SK-N-SH treated with all-trans-retinoic acid at 6 μM for 48 hours (cell line): ENCODE data around the gene FAF2.
"Not testable (repeated sequence)": the region's sequence is repeated elsewhere in the genome, so short reads cannot be mapped to it uniquely, and the experiment has no call there.

Experiments
- ATAC-seq: fragments of 200-7000 bp; cut with Tn5 transposase; 3 replicates; pipeline ENCODE4 v1.9.1; 2020; ENCODE audit warnings: mild to moderate bottlenecking, moderate library complexity
- ARNTL ChIP-seq: fragments of 450-650 bp; formaldehyde crosslinking; IDR thresholded peaks from 2 replicates; pipeline ENCODE4 v1.5.0; 2020; ENCODE audit warnings: low read depth, mild to moderate bottlenecking, moderate library complexity, borderline replicate concordance
- BACH2 ChIP-seq: fragments of 250-450 bp; sonication (Bioruptor Pico); IDR thresholded peaks from 2 replicates; pipeline ENCODE4 v1.9.0; 2021; ENCODE audit warnings: mild to moderate bottlenecking, borderline replicate concordance
- CSDC2 ChIP-seq: fragments of 250-450 bp; sonication (Bioruptor Pico); IDR thresholded peaks from 2 replicates; pipeline ENCODE4 v1.5.0; 2020; ENCODE audit warnings: mild to moderate bottlenecking, moderate library complexity
- GLIS3 ChIP-seq: fragments of 250-450 bp; sonication (Bioruptor Pico); IDR thresholded peaks from 2 replicates; pipeline ENCODE4 v1.5.0; 2020; ENCODE audit warnings: mild to moderate bottlenecking, moderate library complexity
- ISL1 ChIP-seq: fragments of 250-450 bp; sonication (Bioruptor Pico); IDR thresholded peaks from 2 replicates; pipeline ENCODE4 v2.1.2; 2022; ENCODE audit warnings: mild to moderate bottlenecking, moderate library complexity
- RARB ChIP-seq: fragments of 250-450 bp; sonication (Bioruptor Pico); IDR thresholded peaks from 2 replicates; pipeline ENCODE4 v1.8.0; 2021; ENCODE audit warnings: mild to moderate bottlenecking, moderate library complexity
- TOX ChIP-seq: fragments of 250-450 bp; sonication (Bioruptor Pico); IDR thresholded peaks from 2 replicates; pipeline ENCODE4 v1.8.0; 2021; ENCODE audit warnings: mild to moderate bottlenecking, moderate library complexity, borderline replicate concordance
- ZC3H10 ChIP-seq: fragments of 250-450 bp; sonication (Bioruptor Pico); IDR thresholded peaks from 2 replicates; pipeline ENCODE4 v1.5.1; 2021; ENCODE audit warnings: mild to moderate bottlenecking, moderate library complexity
- ZFP30 ChIP-seq: fragments of 450-650 bp; formaldehyde crosslinking; IDR thresholded peaks from 2 replicates; pipeline ENCODE4 v1.5.0; 2022; ENCODE audit warnings: mild to moderate bottlenecking, moderate library complexity
- ZNF565 ChIP-seq: fragments of 450-650 bp; formaldehyde crosslinking; conservative IDR thresholded peaks from 2 replicates; pipeline ENCODE4 v1.5.0; 2020; ENCODE audit warnings: low read depth, mild to moderate bottlenecking, moderate library complexity
- ZNF70 ChIP-seq: fragments of 450-650 bp; formaldehyde crosslinking; IDR thresholded peaks from 2 replicates; pipeline ENCODE4 v1.5.0; 2020; ENCODE audit warnings: mild to moderate bottlenecking, moderate library complexity
- ZNF8 ChIP-seq: fragments of 450-650 bp; formaldehyde crosslinking; IDR thresholded peaks from 2 replicates; pipeline ENCODE4 v1.5.0; 2020; ENCODE audit warnings: mild to moderate bottlenecking, moderate library complexity
- TF ChIP-seq, protein P1 (sequence below): fragments of 250-450 bp; sonication (Bioruptor Pico); IDR thresholded peaks from 2 replicates; pipeline ENCODE4 v1.8.0; 2021; ENCODE audit warnings: low read depth, mild to moderate bottlenecking, moderate library complexity, borderline replicate concordance
- TF ChIP-seq, protein P2 (sequence below): fragments of 250-450 bp; sonication (Bioruptor Pico); IDR thresholded peaks from 2 replicates; pipeline ENCODE4 v1.5.1; 2021; ENCODE audit warnings: mild to moderate bottlenecking, moderate library complexity
- TF ChIP-seq, protein P3 (sequence below): fragments of 250-450 bp; sonication (Bioruptor Pico); IDR thresholded peaks from 2 replicates; pipeline ENCODE4 v1.5.0; 2020; ENCODE audit warnings: mild to moderate bottlenecking, moderate library complexity
- TF ChIP-seq, protein P4 (sequence below): fragments of 250-450 bp; sonication (Bioruptor Pico); IDR thresholded peaks from 2 replicates; pipeline ENCODE4 v1.5.1; 2020; ENCODE audit warnings: low read depth, mild to moderate bottlenecking, moderate library complexity

FAF2 gene

DNA sequence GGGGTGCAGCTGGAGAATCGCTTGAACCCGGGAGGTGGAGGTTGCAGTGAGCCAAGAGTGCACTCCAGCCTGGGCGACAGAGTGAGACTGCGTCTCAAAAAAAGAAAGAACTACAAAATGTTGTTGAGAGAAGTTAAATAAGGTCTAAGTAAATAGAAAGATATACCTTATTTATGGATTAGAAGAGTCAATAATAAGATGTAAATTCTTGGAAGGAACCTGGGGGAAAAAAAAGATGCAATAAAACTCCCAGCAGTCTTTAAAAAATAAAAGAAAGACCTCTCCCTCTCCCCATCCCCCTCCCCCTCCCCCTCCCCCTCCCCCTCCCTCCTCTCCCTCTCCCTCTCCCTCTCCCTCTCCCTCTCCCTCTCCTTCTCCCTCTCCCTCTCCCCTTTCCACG lies 15.5 kb upstream of the FAF2 start:
- TF ChIP-seq ARNTL (CRISPR knock-in tag) = no peak
- no peak for ATAC-seq

DNA sequence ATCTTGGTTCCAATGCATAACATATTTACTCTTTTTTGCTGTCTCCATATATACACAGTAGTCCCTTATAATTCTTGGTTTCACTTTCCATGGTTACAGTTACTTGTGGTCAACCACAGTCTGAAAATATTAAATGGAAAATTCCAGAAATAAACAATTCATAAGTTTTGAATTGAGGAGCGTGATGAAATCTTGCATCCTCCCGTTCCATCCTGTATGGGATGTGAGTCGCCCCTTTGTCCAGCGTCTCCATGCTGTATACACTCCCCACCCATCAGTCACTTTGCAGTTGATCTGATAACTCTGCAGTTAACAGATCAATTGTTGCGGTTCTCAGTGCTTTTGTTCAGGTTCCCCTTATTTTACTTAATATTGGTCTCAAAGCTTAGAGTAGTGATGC lies 11.5 kb upstream of the FAF2 start:
- TF ChIP-seq TOX (CRISPR knock-in tag) = no peak
- no peak for TF ChIP-seq GLIS3 (CRISPR knock-in tag)
- no peak for TF ChIP-seq CSDC2 (CRISPR knock-in tag)
- no peak for TF ChIP-seq RARB (CRISPR knock-in tag)
- TF ChIP-seq ZNF70 (CRISPR knock-in tag) = no peak
- TF ChIP-seq ZNF8 = no peak
- no peak for TF ChIP-seq ZFP30 (CRISPR knock-in tag)
- TF ChIP-seq, protein P1, sequence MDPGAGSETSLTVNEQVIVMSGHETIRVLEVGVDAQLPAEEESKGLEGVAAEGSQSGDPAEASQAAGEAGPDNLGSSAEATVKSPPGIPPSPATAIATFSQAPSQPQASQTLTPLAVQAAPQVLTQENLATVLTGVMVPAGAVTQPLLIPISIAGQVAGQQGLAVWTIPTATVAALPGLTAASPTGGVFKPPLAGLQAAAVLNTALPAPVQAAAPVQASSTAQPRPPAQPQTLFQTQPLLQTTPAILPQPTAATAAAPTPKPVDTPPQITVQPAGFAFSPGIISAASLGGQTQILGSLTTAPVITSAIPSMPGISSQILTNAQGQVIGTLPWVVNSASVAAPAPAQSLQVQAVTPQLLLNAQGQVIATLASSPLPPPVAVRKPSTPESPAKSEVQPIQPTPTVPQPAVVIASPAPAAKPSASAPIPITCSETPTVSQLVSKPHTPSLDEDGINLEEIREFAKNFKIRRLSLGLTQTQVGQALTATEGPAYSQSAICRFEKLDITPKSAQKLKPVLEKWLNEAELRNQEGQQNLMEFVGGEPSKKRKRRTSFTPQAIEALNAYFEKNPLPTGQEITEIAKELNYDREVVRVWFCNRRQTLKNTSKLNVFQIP (CRISPR knock-in tag) = no peak
- no peak for TF ChIP-seq ZC3H10 (CRISPR knock-in tag)
- TF ChIP-seq, protein P2, sequence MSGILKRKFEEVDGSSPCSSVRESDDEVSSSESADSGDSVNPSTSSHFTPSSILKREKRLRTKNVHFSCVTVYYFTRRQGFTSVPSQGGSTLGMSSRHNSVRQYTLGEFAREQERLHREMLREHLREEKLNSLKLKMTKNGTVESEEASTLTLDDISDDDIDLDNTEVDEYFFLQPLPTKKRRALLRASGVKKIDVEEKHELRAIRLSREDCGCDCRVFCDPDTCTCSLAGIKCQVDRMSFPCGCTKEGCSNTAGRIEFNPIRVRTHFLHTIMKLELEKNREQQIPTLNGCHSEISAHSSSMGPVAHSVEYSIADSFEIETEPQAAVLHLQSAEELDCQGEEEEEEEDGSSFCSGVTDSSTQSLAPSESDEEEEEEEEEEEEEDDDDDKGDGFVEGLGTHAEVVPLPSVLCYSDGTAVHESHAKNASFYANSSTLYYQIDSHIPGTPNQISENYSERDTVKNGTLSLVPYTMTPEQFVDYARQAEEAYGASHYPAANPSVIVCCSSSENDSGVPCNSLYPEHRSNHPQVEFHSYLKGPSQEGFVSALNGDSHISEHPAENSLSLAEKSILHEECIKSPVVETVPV (CRISPR knock-in tag) = no peak
- TF ChIP-seq, all 23 proteins: peak for 0
- ATAC-seq = peak; percentile 73

DNA sequence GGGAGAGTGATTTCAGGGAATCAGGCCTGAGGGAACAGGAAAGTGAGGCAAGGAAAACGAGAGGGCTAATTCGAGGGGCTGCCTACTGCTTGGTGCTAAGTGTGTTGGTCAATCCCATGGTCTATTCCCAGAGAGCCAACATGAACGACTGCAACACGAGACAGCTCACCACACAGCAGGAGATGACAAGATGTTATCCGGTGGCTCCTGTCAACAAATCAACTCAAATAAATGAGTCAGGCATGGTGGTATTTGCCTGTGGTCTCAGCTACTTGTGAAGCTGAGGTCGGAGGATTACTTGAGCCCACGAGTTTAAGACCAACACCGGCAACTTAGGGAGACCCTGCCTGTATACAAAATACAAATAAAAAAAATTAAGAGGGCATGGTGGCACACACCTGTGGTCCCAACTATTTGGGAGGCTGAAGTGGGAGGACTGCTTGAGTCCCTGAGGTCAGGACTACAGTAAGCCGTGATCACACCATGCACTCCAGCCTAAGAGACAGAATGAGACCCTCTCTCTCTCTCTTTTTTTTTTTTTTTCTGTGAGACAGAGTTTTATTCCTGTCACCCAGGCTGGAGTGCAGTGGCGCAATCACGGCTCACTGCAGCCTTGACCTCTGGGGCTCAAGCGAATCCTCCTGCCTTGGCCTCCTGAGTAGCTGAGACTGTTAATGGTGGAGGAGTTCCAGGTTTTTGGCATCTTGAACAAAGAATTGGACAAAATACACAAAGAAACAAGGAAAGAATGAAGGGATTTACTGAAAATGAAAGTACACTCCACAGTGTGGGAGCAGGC lies 9.0 kb upstream of the FAF2 start:
- ATAC-seq = peak; percentile 58
- TF ChIP-seq, protein P3, sequence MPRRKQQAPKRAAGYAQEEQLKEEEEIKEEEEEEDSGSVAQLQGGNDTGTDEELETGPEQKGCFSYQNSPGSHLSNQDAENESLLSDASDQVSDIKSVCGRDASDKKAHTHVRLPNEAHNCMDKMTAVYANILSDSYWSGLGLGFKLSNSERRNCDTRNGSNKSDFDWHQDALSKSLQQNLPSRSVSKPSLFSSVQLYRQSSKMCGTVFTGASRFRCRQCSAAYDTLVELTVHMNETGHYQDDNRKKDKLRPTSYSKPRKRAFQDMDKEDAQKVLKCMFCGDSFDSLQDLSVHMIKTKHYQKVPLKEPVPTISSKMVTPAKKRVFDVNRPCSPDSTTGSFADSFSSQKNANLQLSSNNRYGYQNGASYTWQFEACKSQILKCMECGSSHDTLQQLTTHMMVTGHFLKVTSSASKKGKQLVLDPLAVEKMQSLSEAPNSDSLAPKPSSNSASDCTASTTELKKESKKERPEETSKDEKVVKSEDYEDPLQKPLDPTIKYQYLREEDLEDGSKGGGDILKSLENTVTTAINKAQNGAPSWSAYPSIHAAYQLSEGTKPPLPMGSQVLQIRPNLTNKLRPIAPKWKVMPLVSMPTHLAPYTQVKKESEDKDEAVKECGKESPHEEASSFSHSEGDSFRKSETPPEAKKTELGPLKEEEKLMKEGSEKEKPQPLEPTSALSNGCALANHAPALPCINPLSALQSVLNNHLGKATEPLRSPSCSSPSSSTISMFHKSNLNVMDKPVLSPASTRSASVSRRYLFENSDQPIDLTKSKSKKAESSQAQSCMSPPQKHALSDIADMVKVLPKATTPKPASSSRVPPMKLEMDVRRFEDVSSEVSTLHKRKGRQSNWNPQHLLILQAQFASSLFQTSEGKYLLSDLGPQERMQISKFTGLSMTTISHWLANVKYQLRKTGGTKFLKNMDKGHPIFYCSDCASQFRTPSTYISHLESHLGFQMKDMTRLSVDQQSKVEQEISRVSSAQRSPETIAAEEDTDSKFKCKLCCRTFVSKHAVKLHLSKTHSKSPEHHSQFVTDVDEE = no peak

DNA sequence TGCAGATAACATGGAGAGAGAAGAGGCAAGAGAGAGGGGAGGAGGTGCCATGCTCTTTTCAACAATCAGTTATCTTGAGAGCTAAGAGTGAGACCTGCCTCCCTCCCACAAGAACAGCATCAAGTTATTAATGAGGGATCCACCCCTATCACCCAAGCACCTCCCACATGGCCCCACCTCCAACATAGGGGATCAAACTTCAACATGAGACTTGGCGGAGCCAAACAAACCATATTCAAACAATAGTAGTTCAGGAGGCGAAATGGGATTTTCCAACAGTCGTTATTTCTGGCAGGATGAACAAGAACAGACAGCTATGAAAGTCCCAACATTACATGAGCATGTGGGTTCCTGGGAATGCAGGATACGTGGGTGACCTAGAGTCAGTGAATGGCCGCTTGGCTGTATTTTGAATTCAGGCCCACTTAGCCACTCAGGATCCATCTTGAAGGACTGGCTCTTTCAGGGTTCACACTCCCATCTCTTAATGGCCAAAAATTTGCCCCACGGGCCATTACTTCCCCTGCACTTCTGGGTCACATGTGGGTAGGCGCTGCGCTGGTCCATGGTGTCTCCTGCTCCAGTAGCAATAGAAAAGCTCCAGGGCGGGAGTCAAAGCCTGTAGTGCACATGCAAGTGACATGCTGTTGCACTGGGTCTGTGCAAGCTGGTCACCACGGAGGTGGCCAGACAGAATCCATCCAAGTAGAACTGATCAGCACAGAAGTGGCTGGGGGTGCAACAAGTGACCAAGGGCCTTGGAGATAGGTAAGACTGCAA lies 7.1 kb upstream of the FAF2 start:
- ATAC-seq = no peak
- TF ChIP-seq TOX (CRISPR knock-in tag) = no peak

DNA sequence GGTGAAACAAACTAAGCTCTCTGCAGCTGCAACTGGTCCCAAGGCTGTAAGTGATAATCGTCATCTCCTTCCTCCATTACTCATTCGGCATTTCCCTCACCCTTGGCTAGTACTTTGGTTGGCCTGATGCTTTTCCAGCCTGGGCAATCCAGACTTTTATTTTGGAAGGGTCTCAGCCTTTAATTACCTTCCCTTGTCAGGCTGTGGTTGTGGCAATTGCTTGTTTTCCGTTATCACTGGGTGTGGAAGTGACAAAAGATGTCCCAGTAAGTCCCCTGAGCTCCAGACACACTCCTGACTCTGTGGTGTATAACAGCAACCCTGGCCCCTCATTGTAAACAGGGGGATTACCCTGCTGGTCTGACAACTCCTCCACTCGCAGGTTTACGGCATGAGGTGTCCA lies 6.3 kb upstream of the FAF2 start:
- TF ChIP-seq BACH2 (CRISPR knock-in tag) = no peak
- TF ChIP-seq, protein P2 (CRISPR knock-in tag) = no peak
- TF ChIP-seq ZNF8 = no peak
- TF ChIP-seq, protein P4, sequence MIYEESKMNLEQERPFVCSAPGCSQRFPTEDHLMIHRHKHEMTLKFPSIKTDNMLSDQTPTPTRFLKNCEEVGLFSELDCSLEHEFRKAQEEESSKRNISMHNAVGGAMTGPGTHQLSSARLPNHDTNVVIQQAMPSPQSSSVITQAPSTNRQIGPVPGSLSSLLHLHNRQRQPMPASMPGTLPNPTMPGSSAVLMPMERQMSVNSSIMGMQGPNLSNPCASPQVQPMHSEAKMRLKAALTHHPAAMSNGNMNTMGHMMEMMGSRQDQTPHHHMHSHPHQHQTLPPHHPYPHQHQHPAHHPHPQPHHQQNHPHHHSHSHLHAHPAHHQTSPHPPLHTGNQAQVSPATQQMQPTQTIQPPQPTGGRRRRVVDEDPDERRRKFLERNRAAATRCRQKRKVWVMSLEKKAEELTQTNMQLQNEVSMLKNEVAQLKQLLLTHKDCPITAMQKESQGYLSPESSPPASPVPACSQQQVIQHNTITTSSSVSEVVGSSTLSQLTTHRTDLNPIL (CRISPR knock-in tag) = no peak
- TF ChIP-seq ARNTL (CRISPR knock-in tag) = no peak
- no peak for TF ChIP-seq ZC3H10 (CRISPR knock-in tag)
- no peak for TF ChIP-seq ZFP30 (CRISPR knock-in tag)
- no peak for TF ChIP-seq TOX (CRISPR knock-in tag)
- TF ChIP-seq ISL1 (CRISPR knock-in tag) = no peak
- no peak for TF ChIP-seq ZNF70 (CRISPR knock-in tag)
- no peak for TF ChIP-seq GLIS3 (CRISPR knock-in tag)
- TF ChIP-seq ZNF565 (CRISPR knock-in tag) = no peak
- TF ChIP-seq, protein P1 (CRISPR knock-in tag) = no peak
- TF ChIP-seq CSDC2 (CRISPR knock-in tag) = no peak
- ATAC-seq = peak; percentile 37; the same call in 2 of the 3 replicates

DNA sequence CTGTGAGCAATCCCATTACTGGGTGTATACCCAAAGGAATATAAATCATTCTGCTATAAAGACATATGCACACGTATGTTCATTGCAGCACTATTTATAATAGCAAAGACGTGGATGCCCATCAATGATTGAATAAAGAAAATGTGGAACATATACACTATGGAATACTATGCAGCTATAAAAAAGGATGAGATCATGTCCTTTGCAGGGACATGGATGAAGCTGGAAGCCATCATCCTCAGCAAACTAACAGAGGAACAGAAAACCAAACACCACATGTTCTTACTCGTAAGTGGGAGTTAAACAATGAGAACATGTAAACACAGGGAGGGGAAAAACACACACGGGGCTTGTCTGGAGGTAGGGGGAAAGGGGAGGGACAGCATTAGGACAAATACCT lies 5.3 kb upstream of the FAF2 start:
- not testable (repeated sequence) for ATAC-seq
